OCI-LY7 (cell line): ENCODE data around the gene MLLT10. TPM values are rescaled to one million over a fixed set of nuclear protein-coding genes. Genes with fewer than 3 reads are reported as not detected.

Source experiments
- BruUV-seq: library from RNA; stranded (reverse); fragments of 400-500 nt; replicated peaks from 2 replicates; lab custom pipeline; 2021; lab: Mats Ljungman, UMichigan
- CTCF ChIA-PET: fragments of 300-600 bp; sonication (Branson Sonifier 250); formaldehyde crosslinking; loops from one replicate; lab custom pipeline; 2022; ENCODE audit warnings: antibody characterized with exemption; ENCODE audit not compliant: unreplicated experiment; lab: Charles Lee
- POLR2A ChIA-PET: fragments of 300-600 bp; sonication (Branson Sonifier 250); formaldehyde crosslinking; loops from one replicate; lab custom pipeline; 2022; ENCODE audit warnings: antibody characterized with exemption; lab: Charles Lee
- DNase-seq: peaks from one replicate; pipeline ENCODE4 v3.0.0-alpha.2; 2015; ENCODE audit warnings: low spot score
- H2AFZ ChIP-seq: fragments of 200-600 bp; sonication (generic), shearing (Covaris generic); 2 replicates; pipeline ENCODE4 v1.6.1; 2014; ENCODE audit warnings: mild to moderate bottlenecking, antibody characterized with exemption, low read length, moderate library complexity
- H3K27ac ChIP-seq: fragments of 200-600 bp; sonication (generic); 2 replicates; pipeline ENCODE4 v1.5.1; 2014; ENCODE audit warnings: mixed run types, low read depth, mild to moderate bottlenecking, moderate library complexity, low read length, inconsistent platforms; ENCODE audit not compliant: poor library complexity, severe bottlenecking
- H3K36me3 ChIP-seq: fragments of 200-600 bp; sonication (generic); 2 replicates; pipeline ENCODE4 v1.6.1; 2014; ENCODE audit warnings: mild to moderate bottlenecking, antibody characterized with exemption, low read length, moderate library complexity, mixed read lengths; ENCODE audit not compliant: insufficient read depth
- H3K4me1 ChIP-seq: fragments of 200-600 bp; sonication (generic); 2 replicates; pipeline ENCODE4 v1.5.1; 2014; ENCODE audit warnings: mild to moderate bottlenecking, low read length; ENCODE audit not compliant: insufficient read depth, poor library complexity, severe bottlenecking
- H3K4me2 ChIP-seq: fragments of 200-600 bp; sonication (generic); 2 replicates; pipeline ENCODE4 v1.6.1; 2014; ENCODE audit warnings: mild to moderate bottlenecking, low read length
- H3K4me3 ChIP-seq: fragments of 200-600 bp; sonication (generic); 2 replicates; pipeline ENCODE4 v1.5.1; 2014; ENCODE audit warnings: mild to moderate bottlenecking, low read depth, low read length; ENCODE audit not compliant: poor library complexity, severe bottlenecking
- H3K79me2 ChIP-seq: fragments of 200-600 bp; sonication (generic); 2 replicates; pipeline ENCODE4 v1.6.1; 2016; ENCODE audit warnings: low read depth, mild to moderate bottlenecking, low read length, moderate library complexity, mixed read lengths; ENCODE audit not compliant: insufficient read depth
- H3K9me2 ChIP-seq: fragments of 200-600 bp; sonication (generic); 2 replicates; pipeline ENCODE4 v1.6.1; 2016; ENCODE audit warnings: mild to moderate bottlenecking, low read length, mixed read lengths; ENCODE audit not compliant: insufficient read depth
- H3K9me3 ChIP-seq: fragments of 200-600 bp; sonication (generic); 2 replicates; pipeline ENCODE4 v1.6.1; 2014; ENCODE audit warnings: mild to moderate bottlenecking, mixed run types, low read length, mixed read lengths
- H4K20me1 ChIP-seq: fragments of 200-600 bp; sonication (generic); 2 replicates; pipeline ENCODE4 v1.6.1; 2014; ENCODE audit warnings: mild to moderate bottlenecking, antibody characterized with exemption, low read length, moderate library complexity, mixed read lengths; ENCODE audit not compliant: insufficient read depth
- EZH2phosphoT487 ChIP-seq: fragments of 200-600 bp; sonication (generic); IDR thresholded peaks from 2 replicates; pipeline ENCODE4 v1.6.1; 2018; ENCODE audit warnings: low read depth, borderline replicate concordance, mild to moderate bottlenecking, mixed run types, antibody characterized with exemption, low read length, moderate library complexity, mixed read lengths
- intact Hi-C: fragments of 100-400 bp; cut with micrococcal nuclease; formaldehyde crosslinking; loops from one replicate; pipeline ENCODE4 v1.10.0; 2022; ENCODE audit not compliant: unreplicated experiment
- total RNA-seq, 2 experiments: library from RNA; depleted of rRNA in 1 of 2; stranded (reverse); fragments of >200 nt in 1 of 2; shearing (Covaris generic) in 1 of 2; gene quantifications; 2 replicates each; pipeline ENCODE4 v1.2.3, GENCODE V29; 2014 to 2022
- TF ChIP-seq, protein P1 (sequence below): fragments of 200-600 bp; sonication (generic); conservative IDR thresholded peaks from 2 replicates; pipeline ENCODE4 v1.5.1; 2014; ENCODE audit warnings: mild to moderate bottlenecking, antibody characterized with exemption, low read length, moderate library complexity, mixed read lengths

Gene MLLT10
- total RNA-seq, 2 experiments from 2014 or later, result 68.4 to 74.0 TPM

DNA sequence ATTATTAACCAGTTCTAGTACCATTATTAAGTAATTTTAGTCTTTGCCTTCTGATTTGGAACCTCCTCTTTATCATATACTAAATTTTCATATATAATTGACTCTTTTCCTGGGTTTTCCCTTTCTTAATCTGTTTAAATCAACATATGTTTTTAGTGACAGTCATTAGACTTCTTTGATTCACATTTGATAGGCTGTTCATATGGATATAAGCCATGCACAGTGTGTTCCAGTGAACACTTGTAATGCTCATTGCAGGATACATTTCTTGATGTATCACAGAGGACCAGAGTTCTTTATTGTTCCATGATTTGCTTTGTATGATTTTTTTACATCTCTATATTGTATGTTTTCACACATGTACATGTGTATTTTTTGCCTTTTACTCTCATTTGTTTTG is 114.0 kb downstream of the MLLT10 start:
- Histone ChIP-seq H4K20me1 (no peaks in the 10 kb centered on the region), H3K79me2 (peaks cover 7% of the 10 kb centered on the region; the same call in 1 of the 2 replicates), H3K27ac (no peak overlapping the region), H2AFZ (no peak overlapping the region), H3K4me2 (no peak overlapping the region), H3K4me3 (no peak overlapping the region), H3K9me3 (no peaks in the 10 kb centered on the region), H3K9me2 (no peaks in the 10 kb centered on the region), H3K4me1 (no peaks in the 10 kb centered on the region), H3K36me3 (peaks cover 45% of the 10 kb centered on the region)
- CTCF ChIA-PET, result no interaction called here
- intact Hi-C loops, result no loop called here
- POLR2A ChIA-PET, result interaction anchor here (0.9 kb wide), 1 partner anchor 9 kb away, joined by 8 read pairs; no protein-coding TSS in a partner anchor
- BruUV-seq, result no TSS peak
- TF ChIP-seq EZH2phosphoT487, result no peak
- TF ChIP-seq, protein P1, sequence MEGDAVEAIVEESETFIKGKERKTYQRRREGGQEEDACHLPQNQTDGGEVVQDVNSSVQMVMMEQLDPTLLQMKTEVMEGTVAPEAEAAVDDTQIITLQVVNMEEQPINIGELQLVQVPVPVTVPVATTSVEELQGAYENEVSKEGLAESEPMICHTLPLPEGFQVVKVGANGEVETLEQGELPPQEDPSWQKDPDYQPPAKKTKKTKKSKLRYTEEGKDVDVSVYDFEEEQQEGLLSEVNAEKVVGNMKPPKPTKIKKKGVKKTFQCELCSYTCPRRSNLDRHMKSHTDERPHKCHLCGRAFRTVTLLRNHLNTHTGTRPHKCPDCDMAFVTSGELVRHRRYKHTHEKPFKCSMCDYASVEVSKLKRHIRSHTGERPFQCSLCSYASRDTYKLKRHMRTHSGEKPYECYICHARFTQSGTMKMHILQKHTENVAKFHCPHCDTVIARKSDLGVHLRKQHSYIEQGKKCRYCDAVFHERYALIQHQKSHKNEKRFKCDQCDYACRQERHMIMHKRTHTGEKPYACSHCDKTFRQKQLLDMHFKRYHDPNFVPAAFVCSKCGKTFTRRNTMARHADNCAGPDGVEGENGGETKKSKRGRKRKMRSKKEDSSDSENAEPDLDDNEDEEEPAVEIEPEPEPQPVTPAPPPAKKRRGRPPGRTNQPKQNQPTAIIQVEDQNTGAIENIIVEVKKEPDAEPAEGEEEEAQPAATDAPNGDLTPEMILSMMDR, result no peak
- no peak for DNase-seq

- ChIA-PET CTCF (no interaction called here), POLR2A (interaction anchor here (0.6 to 0.8 kb wide), 3 partner anchors 36 to 125 kb away, joined by 4 to 7 read pairs (median 6); no protein-coding TSS in a partner anchor)
- no peak overlapping the region for H3K27ac ChIP-seq
- H3K79me2 ChIP-seq, result peaks cover 7% of the 10 kb centered on the region; the same call in 1 of the 2 replicates
- no peak overlapping the region for H2AFZ ChIP-seq
- BruUV-seq, result no TSS peak
- no peaks in the 10 kb centered on the region for H3K9me3 ChIP-seq
- DNase-seq, result no peak
- H3K4me3 ChIP-seq, result no peak overlapping the region
- no peaks in the 10 kb centered on the region for H4K20me1 ChIP-seq
- H3K9me2 ChIP-seq, result no peaks in the 10 kb centered on the region
- peaks cover 55% of the 10 kb centered on the region for H3K36me3 ChIP-seq
- H3K4me2 ChIP-seq, result no peak overlapping the region
- intact Hi-C loops, result no loop called here
- TF ChIP-seq EZH2phosphoT487, result no peak
- TF ChIP-seq, protein P1, result no peak
- no peaks in the 10 kb centered on the region for H3K4me1 ChIP-seq
These were observed 115.4 kb downstream of the MLLT10 start for GRCh38 chr10:21649454-21649872.

- BruUV-seq, result no TSS peak
These were observed 116.3 kb downstream of the MLLT10 start for GRCh38 chr10:21650353-21650752.

More at GRCh38 chr10:21650353-21650752, 116.3 kb downstream of the MLLT10 start:
- Histone ChIP-seq H3K4me3 (no peak overlapping the region), H4K20me1 (no peaks in the 10 kb centered on the region), H3K9me2 (0 out of 2 replicates have a peak, but pooled peaks cover under 1% of the 10 kb centered on the region), H3K4me1 (no peaks in the 10 kb centered on the region), H3K36me3 (peaks cover 53% of the 10 kb centered on the region), H3K9me3 (no peaks in the 10 kb centered on the region), H3K4me2 (no peak overlapping the region), H3K79me2 (peaks cover 7% of the 10 kb centered on the region; the same call in 1 of the 2 replicates), H2AFZ (no peak overlapping the region), H3K27ac (no peak overlapping the region)
- CTCF ChIA-PET, result no interaction called here
- no peak for TF ChIP-seq EZH2phosphoT487
- TF ChIP-seq, protein P1, result no peak
- intact Hi-C loops, result no loop called here
- DNase-seq, result no peak
- POLR2A ChIA-PET, result interaction anchor here (0.5 to 2.8 kb wide), 4 partner anchors 14 to 130 kb away, joined by 3 to 12 read pairs (median 3); no protein-coding TSS in a partner anchor
